ENCODE measurements around the gene IPO11. TPM values are rescaled to one million over a fixed set of nuclear protein-coding genes. Genes with fewer than 3 reads are reported as not detected.
"Not testable (repeated sequence)": the region's sequence is repeated elsewhere in the genome, so short reads cannot be mapped to it uniquely, and the experiment has no call there.

IPO11 gene
- total RNA-seq, 1 experiment from 2014 or later: 32.0 TPM

DNA sequence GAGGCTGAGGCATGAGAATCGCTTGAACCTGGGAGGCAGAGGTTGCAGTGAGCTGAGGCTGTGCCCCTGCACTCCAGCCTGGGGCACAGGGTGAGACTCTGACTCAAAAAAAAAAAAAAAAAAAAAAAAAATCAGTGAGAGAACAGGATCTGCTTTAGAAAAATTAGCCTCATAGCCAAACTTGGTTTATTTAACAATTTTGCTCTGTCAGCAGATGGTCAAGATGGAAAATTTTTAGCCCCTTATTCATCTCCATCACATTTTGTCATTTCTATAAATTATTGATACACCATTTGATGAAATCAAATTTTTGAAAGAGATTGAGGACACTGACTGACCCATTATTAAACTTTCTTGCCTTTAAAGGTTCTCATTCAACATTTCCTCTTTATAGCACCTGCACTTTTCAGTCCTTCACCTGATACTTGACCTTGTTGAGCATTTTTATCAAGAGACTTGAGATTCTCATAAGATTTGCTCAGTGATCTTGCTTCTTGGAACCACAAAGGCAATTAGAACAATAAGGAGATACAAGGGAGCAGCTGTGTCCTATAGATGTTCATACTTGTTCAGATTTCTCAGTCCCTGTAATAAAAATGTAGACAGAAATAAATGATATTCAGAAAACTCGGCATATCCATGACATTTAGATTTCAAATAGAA is 204.2 kb downstream of the IPO11 start:
- H3K9me3 ChIP-seq (replicated peaks): no peaks in the 10 kb centered on the region
- no peaks in the 10 kb centered on the region for H3K27me3 ChIP-seq (replicated peaks)
- DNase-seq (ENCODE audit: low read depth in 1 of 2, low spot score in 2 of 2): no peak

GRCh38 chr5:62617943-62618342 is 205.4 kb downstream of the IPO11 start:
- Histone ChIP-seq H3K36me3 (no peaks in the 10 kb centered on the region), H3K4me3 (no peak overlapping the region), H3K27ac (no peak overlapping the region), H3K4me1 (replicated peaks) (no peaks in the 10 kb centered on the region), H3K27me3 (replicated peaks) (no peaks in the 10 kb centered on the region), H3K9me3 (replicated peaks) (no peaks in the 10 kb centered on the region)
- no peak for DNase-seq (ENCODE audit: low read depth in 1 of 2, low spot score in 2 of 2)

More for the DNA sequence above, 204.2 kb downstream of the IPO11 start:
- Histone ChIP-seq H3K4me1 (replicated peaks) (no peaks in the 10 kb centered on the region), H3K4me3 (no peak overlapping the region), H3K27ac (no peak overlapping the region), H3K36me3 (no peaks in the 10 kb centered on the region)

GRCh38 chr5:62620761-62621160 is 208.2 kb downstream of the IPO11 start:
- Histone ChIP-seq H3K9me3 (replicated peaks) (no peaks in the 10 kb centered on the region), H3K4me3 (no peak overlapping the region), H3K27me3 (replicated peaks) (no peaks in the 10 kb centered on the region), H3K36me3 (no peaks in the 10 kb centered on the region), H3K4me1 (replicated peaks) (no peaks in the 10 kb centered on the region), H3K27ac (no peak overlapping the region)
- no peak for DNase-seq (ENCODE audit: low read depth in 1 of 2, low spot score in 2 of 2)

- no peak overlapping the region for H3K27ac ChIP-seq
- H3K4me3 ChIP-seq: no peak overlapping the region
- H3K4me1 ChIP-seq (replicated peaks): no peaks in the 10 kb centered on the region
Measured at GRCh38 chr5:62621280-62621679, 208.7 kb downstream of the IPO11 start.

DNA sequence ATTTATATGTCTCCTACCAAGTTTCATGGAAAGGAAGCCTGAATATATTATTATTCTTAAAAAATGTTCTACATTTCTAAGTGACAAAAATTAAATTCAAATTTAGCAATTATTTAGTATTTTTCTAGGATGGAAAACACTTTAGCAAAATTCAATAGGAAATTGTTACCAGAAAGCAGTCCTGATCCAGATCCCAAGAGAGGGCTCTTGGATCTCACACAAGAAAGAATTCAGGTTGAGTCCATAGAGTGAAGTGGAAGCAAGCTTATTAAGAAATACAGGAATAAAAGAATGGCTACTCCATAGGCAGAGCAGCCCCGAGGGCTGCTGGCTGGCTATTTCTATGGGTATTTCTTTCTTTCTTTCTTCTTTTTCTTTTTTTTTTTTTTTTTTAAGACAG is 210.7 kb downstream of the IPO11 start:
- Histone ChIP-seq H3K27me3 (replicated peaks) (no peaks in the 10 kb centered on the region), H3K36me3 (no peaks in the 10 kb centered on the region), H3K9me3 (replicated peaks) (no peaks in the 10 kb centered on the region), H3K4me3 (no peak overlapping the region), H3K27ac (no peak overlapping the region), H3K4me1 (replicated peaks) (no peaks in the 10 kb centered on the region)
- DNase-seq (ENCODE audit: low read depth in 1 of 2, low spot score in 2 of 2): no peak

More at GRCh38 chr5:62621280-62621679, 208.7 kb downstream of the IPO11 start:
- no peak for DNase-seq (ENCODE audit: low read depth in 1 of 2, low spot score in 2 of 2)
- Histone ChIP-seq H3K27me3 (replicated peaks) (no peaks in the 10 kb centered on the region), H3K36me3 (no peaks in the 10 kb centered on the region), H3K9me3 (replicated peaks) (no peaks in the 10 kb centered on the region)

GRCh38 chr5:62624436-62624835 is 211.9 kb downstream of the IPO11 start:
- not testable (repeated sequence) for DNase-seq (ENCODE audit: low read depth in 1 of 2, low spot score in 2 of 2); H3K4me1 ChIP-seq (replicated peaks); H3K4me3 ChIP-seq; H3K9me3 ChIP-seq (replicated peaks); H3K27ac ChIP-seq; H3K36me3 ChIP-seq; H3K27me3 ChIP-seq (replicated peaks)

GRCh38 chr5:62626534-62626933 is 214.0 kb downstream of the IPO11 start:
- DNase-seq (ENCODE audit: low read depth in 1 of 2, low spot score in 2 of 2): no peak
- Histone ChIP-seq H3K9me3 (replicated peaks) (no peaks in the 10 kb centered on the region), H3K4me3 (no peak overlapping the region), H3K36me3 (no peaks in the 10 kb centered on the region; the same call in 1 of the 2 replicates), H3K27ac (no peak overlapping the region), H3K27me3 (replicated peaks) (no peaks in the 10 kb centered on the region), H3K4me1 (replicated peaks) (no peaks in the 10 kb centered on the region)

- Histone ChIP-seq H3K27ac (no peak overlapping the region), H3K4me3 (no peak overlapping the region)
Measured at GRCh38 chr5:62627121-62627520, 214.6 kb downstream of the IPO11 start.

DNA sequence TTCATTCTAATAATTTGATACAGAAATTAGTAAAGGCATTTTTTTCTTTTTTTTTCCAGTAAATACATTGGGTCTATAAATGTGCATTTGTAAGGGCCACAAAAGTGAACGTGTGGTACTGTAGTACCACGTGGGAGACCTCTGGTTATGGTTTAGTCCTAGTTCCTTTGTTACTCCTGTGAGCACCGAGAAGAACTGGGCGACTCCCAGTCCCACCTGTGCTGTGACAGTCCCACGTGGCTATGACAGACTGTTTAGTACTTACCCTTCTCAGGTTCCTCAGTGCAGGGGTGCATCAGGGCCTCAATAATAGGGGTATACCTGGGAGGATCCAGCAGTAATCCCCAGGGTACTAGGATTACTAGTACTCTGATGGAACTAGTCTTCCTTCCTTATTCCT is 215.3 kb downstream of the IPO11 start:
- no peak overlapping the region for H3K4me3 ChIP-seq
- H3K9me3 ChIP-seq (replicated peaks): no peaks in the 10 kb centered on the region
- no peak overlapping the region for H3K27ac ChIP-seq
- no peak for DNase-seq (ENCODE audit: low read depth in 1 of 2, low spot score in 2 of 2)
- H3K36me3 ChIP-seq: no peaks in the 10 kb centered on the region; the same call in 1 of the 2 replicates
- no peaks in the 10 kb centered on the region for H3K4me1 ChIP-seq (replicated peaks)
- H3K27me3 ChIP-seq (replicated peaks): no peaks in the 10 kb centered on the region

More at GRCh38 chr5:62627121-62627520, 214.6 kb downstream of the IPO11 start:
- no peaks in the 10 kb centered on the region; the same call in 1 of the 2 replicates for H3K36me3 ChIP-seq
- no peaks in the 10 kb centered on the region for H3K9me3 ChIP-seq (replicated peaks)
- H3K4me1 ChIP-seq (replicated peaks): no peaks in the 10 kb centered on the region
- no peaks in the 10 kb centered on the region for H3K27me3 ChIP-seq (replicated peaks)
- no peak for DNase-seq (ENCODE audit: low read depth in 1 of 2, low spot score in 2 of 2)

GRCh38 chr5:62631909-62632580 is 219.5 kb downstream of the IPO11 start:
- H3K4me3 ChIP-seq: no peak overlapping the region
- H3K27me3 ChIP-seq (replicated peaks): no peaks in the 10 kb centered on the region
- no peaks in the 10 kb centered on the region for H3K9me3 ChIP-seq (replicated peaks)
- no peak overlapping the region for H3K27ac ChIP-seq
- no peak for DNase-seq (ENCODE audit: low read depth in 1 of 2, low spot score in 2 of 2)
- H3K36me3 ChIP-seq: no peaks in the 10 kb centered on the region; the same call in 1 of the 2 replicates
- H3K4me1 ChIP-seq (replicated peaks): no peaks in the 10 kb centered on the region

DNA sequence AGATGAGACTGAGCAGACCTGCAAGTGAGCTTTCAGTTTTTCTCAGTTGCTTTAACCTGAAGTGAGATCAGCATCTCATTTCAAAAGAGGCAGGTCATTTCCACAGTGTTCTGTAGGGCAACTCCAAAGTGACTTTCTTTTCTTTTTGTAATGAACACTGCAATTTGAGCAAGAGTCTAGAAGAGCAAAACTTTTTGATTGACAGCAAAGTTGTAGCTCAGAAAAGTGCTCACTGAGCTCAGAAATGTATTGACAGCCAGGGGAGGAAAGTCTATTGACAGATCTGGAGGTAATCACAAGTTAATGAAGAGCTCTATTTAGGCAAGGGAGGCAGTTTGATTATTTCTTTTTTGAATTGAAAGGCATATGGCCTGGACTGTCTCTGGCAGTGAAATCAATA is 220.7 kb downstream of the IPO11 start:
- no peak overlapping the region for H3K4me3 ChIP-seq
- no peaks in the 10 kb centered on the region for H3K9me3 ChIP-seq (replicated peaks)
- no peaks in the 10 kb centered on the region for H3K4me1 ChIP-seq (replicated peaks)
- DNase-seq (ENCODE audit: low read depth in 1 of 2, low spot score in 2 of 2): no peak
- no peaks in the 10 kb centered on the region; the same call in 1 of the 2 replicates for H3K36me3 ChIP-seq
- no peak overlapping the region for H3K27ac ChIP-seq
- no peaks in the 10 kb centered on the region for H3K27me3 ChIP-seq (replicated peaks)

DNA sequence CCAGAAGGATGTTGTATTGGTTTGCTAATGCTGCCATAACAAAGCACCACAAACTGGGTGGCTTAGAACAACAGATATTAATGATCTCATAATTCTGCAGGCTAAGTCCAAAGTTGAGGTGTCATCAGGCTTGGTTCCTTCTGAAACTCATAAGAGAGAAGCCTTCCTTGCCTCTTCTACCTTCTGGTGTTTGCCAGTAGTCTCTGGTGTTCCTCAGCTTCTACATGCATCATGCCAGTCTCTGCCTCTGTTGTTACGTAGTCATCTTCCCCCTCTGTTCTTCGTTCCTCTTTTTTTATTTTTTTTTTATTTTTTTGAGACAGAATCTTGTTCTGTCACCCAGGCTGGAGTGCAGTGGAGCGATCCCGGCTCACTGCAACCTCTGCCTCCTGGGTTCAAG is 227.9 kb downstream of the IPO11 start:
- no peaks in the 10 kb centered on the region for H3K27me3 ChIP-seq (replicated peaks)
- H3K4me1 ChIP-seq (replicated peaks): no peaks in the 10 kb centered on the region
- H3K9me3 ChIP-seq (replicated peaks): no peaks in the 10 kb centered on the region
- DNase-seq (ENCODE audit: low read depth in 1 of 2, low spot score in 2 of 2): no peak
- H3K36me3 ChIP-seq: no peaks in the 10 kb centered on the region
- no peak overlapping the region for H3K4me3 ChIP-seq
- no peak overlapping the region for H3K27ac ChIP-seq

DNA sequence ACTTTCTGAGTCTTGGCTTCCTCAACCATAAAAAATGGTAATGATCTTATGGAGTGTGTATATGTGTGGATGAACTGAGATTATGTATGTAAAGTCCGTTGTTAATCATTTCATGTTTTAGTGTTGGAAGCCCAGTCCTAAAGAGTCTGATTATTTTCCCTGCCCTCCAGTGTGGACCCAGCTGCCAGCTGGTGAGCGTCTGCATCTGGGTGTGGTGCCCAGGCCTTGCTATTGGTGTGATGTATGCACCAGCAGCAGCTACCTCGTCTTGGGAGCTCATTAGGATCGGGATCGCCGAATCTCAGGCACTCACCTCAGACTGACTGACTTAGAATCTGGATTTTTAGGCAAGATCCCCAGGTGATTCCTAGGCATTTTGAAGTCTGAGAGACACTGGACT is 229.9 kb downstream of the IPO11 start:
- no peak for DNase-seq (ENCODE audit: low read depth in 1 of 2, low spot score in 2 of 2)
- no peaks in the 10 kb centered on the region for H3K4me1 ChIP-seq (replicated peaks)
- no peak overlapping the region for H3K4me3 ChIP-seq
- H3K27ac ChIP-seq: no peak overlapping the region
- H3K27me3 ChIP-seq (replicated peaks): no peaks in the 10 kb centered on the region
- no peaks in the 10 kb centered on the region for H3K36me3 ChIP-seq
- H3K9me3 ChIP-seq (replicated peaks): no peaks in the 10 kb centered on the region

GRCh38 chr5:62643556-62644451 is 231.2 kb downstream of the IPO11 start:
- no peaks in the 10 kb centered on the region for H3K36me3 ChIP-seq
- H3K27me3 ChIP-seq (replicated peaks): no peaks in the 10 kb centered on the region
- no peaks in the 10 kb centered on the region for H3K9me3 ChIP-seq (replicated peaks)
- H3K4me1 ChIP-seq (replicated peaks): no peaks in the 10 kb centered on the region
- no peak overlapping the region for H3K4me3 ChIP-seq
- H3K27ac ChIP-seq: no peak overlapping the region
- DNase-seq (ENCODE audit: low read depth in 1 of 2, low spot score in 2 of 2): no peak

All from SJSA1 (cell line).